Activated CD4-positive, CD25-positive, alpha-beta regulatory T cell treated with anti-CD3 and anti-CD28 coated beads, Interleukin-2, amount 50 U/mL, for 16 hours (primary cell): ENCODE measurements around the gene PYGM.

Source experiments
- DNase-seq: peaks from one replicate; pipeline ENCODE4 v3.0.0-alpha.2; 2020; ENCODE audit warnings: low read depth, low spot score

The PYGM gene

DNA sequence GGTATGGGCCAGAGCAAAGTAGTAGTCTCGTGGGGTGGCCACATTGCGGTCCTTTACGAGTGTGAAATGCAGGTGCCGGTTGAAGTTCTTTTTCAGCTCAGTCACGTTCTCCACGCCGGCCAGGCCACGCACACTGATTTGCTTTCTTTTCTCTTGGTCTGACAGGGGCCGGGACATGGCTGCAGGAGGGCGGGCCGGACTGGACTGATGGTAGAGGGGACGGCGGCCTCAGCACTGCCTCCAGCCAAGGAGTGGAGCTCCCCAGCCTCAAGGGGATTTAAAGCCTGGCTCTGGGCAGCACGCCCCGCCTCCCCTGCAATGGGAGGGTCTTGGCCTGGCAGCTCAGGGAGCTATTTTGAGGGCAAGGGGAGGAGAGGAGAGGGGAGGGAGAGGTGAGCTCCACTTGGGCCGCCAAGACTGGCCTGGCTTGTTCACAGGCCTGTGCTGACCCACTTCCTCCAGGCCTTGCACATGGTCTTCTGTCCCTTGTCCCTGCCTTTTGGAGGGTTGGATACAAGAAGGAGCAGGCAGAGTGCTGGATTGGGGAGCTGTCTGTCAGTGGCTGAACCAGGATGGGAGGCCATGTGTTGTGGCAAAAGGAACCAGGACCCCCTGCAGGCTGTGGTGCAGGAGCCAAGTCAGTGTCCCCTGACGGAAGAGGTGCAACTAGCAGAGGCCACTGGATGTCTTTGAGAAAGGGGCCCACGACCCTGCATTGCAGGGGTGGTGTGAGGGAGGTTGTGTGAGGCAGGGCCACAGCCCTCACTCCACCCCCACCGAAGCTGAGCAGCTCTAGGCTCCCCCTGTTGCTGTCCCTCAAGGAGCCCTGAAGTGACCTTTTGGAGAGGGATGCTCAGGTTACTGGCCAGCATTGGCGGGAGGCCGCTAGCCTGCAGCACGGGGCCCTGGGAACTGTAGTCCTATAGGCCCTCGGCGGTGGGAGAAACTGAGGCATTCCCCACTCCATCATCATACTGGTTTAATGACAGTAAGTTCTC, at the start of gene PYGM:
Gene PYGM, minus strand, starts transcription at position 253 of the 998 bp plus-strand sequence. Its CDS starts 76 bp downstream, at position 177.
- DNase-seq = no peak

DNA sequence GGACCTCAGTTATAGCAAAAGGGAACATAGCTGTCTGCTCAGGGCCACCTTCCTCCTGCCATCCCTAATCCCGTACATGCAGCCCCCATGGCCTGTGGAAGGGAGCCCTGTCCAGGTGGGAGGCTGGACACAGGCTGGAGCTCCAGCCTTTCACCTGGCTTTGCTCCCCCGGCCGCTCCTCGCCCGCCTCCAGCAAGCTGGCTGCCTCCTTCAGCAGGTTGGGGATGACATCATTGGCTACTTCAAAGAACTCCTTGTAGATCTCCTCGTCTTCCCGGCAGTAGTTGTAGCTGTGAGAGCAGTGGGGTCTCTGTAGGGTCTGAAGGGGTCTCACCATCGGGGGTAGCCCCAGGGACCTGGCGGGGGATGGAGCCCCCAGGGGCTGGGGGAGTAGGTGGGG, 45.7 kb upstream of the PYGM start:
- DNase-seq = no peak

DNA sequence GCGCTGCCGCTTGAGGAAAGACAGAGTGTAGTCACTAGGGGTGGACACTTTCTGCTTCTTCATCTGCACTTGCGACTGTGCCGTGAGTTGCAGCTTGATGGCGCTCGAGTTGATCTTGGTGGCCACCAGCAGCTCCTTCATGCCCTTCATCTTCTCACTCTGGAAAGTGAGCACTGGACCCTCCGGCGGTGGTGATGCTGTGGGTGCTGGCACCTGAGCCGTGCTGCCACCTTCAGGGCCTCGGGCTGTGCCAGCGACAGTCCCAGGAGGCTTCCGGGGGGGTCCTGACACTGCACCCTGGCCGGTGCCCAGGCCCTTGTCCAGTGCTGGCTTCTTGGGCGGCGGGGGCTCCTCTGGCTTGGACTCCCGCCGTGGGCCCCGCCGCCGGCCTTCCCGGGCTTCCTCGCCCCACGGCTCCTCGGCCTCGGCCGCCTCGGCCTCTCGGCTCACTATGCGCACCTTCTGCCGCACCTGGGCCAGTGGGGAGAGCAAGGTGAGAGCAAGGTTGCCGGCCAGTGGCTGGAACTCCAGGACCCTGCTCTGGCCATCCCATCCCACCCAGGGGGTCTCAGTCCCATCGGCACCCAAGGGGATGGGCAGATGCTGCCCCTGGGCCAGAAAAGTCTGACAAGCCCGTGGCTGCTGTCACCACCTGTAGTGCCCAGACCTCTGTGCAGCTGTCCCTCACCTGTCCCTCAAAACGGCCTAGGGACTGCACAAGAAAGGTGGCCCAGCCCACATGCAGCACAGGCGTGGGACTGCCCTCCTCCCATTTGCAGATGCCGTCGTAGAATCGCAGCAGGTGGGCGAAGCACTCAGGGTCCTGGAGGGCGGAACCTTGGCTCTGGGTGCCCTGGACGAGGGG, 44.8 kb upstream of the PYGM start:
- no peak for DNase-seq

DNA sequence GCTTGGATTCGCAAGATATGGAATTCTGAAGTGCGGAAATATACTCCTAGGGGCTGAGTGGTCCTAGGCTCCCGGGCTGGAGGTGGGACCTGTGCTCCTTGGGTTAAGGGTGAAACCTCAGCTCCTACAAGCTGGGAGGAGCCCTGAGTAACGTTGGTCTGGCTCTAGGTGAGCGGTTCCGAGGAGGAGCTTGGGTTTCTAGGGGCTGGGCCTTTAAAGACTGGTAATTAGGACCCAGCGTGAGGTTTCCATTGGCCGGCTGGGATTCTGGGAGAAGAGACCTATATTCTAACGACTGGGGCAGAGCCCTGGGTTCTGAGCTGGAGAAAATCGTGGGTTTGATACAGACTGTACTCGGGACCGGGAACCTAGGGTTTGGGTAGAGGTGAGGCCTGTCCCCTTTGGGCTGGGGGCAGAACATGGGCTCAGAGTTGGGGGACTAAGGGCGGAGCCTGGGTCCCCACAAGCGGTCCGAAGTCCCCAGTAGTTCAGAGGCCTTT, 44.1 kb upstream of the PYGM start:
- no peak for DNase-seq

DNA sequence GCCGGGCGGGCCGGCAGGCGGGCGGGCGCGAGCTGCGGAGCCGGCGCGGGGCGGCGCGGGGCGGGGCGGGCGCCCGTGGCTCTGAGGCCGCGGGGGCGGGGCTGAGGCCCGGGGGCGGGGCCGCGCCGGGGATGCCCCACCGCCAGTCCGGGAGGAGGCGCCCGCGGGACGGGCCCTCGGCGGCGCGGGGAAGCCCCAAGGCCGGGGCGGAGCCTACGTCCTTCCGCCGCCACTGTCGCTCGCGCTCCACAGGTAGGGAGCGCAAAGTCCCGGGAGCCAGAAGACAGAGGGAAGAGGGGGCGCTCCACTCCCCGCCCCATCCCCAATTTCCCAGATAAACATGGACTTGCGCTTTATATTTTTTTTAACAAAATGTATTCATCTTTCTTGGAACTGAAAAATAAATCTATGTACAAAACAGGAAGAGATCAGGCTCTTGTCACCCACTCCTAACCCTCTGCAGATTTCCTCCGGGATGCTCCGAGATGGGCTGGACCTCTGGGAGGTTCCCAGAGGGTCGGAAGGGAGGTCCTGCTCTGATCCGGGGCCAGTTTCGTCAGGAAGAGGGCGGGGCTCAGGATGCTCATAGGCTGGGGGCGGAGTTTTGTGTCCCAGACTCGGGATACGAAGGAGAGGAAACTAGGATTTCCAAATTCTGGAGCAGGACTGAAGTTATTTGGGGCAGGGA, 43.5 kb upstream of the PYGM start, which contains the start of gene MAP4K2:
Gene MAP4K2, minus strand, starts transcription at position 57 of the 688 bp plus-strand sequence. CDS start 65 bp downstream, outside the sequence.
- DNase-seq = peak; percentile 67

DNA sequence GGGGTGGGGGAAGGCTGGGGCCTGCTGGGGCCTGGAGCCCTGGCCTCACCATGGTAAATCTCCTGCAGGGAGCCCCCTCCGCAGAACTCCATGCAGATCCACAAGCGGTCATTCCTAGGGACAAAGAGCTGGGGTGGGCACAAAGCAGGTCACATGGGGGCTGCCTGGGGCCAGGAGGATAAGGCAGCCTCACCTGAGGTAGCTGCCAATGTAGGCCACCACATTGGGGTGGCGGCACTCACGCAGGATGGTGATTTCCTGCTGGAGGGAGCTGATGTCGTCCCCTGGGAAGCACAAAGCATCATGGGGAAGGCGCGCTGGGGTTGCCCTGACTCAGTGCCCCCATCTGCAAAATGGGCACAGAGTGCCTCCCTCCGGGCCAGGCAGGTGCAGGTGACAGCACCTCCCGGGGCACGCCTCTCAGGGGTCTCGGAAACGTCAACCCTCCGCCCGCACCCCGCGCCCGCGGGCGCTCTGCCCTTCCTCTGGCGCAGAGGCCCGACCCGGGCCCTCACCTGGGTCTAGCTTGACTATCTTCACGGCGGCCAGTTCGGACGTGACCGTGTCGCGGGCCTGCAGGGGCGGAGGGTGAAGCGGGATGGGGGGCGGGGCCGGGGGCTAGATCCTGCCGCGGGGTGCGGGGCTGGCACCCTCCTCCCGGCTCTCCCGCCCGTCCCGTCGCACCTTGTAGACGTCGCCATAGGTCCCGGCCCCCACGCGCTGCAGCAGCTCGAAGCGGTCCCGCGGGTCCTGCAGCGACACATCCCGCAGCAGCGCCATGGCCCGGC, 42.8 kb upstream of the PYGM start:
- no peak for DNase-seq

DNA sequence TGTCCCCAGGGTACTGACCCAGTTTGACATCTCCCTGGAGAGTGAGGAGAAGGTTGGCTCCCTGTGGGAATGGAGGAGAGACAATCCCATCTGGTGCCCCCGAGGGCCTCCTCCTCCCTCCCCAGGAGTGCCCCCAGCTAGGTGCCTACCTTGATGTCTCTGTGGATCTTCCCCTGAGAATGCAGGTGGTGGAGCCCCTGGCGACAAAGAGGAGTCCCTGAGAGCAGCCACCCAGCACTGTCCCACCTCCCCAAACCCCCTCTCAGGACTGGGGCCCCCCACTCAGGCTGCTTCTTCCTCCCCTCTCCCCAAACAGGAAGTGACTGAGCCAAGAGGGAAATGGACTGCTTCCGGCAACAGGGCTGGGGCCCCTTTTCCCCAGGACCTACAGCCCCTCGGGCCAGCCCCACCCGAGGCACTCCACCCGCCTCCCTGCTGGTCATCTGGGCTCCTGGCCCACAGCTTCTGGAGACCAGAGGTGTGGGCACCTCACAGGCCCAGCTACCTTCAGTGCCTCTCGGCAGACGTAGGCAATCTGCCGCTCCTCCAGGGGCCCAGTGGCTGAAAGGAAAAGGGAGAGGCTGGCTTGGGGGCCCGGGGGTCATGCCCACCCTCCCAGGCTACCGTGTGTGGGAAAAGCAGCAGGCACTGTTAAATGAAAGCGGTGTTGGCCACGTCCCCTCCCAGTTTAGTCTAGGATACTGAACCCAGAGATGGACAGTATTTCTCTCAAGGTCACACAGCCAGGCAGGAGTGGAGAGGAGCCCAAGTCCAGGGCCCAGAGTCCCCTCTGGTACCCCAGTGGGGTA, 42.0 kb upstream of the PYGM start:
- no peak for DNase-seq

DNA sequence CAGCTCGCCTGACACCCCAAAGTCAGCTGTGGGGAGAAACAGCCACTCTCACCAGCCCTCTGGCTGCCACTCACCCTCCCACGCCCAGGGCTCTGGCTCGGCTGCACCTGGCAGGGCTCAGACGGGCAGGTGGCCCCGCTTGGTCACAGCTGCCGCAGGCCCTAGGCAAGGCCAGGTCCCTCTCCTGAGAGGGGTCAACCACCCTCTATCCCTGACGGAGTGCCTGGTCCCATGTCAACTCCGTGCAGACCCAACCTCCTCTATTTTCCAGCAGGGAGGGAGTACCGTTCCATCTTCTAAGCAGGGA, 41.3 kb upstream of the PYGM start:
- no peak for DNase-seq

DNA sequence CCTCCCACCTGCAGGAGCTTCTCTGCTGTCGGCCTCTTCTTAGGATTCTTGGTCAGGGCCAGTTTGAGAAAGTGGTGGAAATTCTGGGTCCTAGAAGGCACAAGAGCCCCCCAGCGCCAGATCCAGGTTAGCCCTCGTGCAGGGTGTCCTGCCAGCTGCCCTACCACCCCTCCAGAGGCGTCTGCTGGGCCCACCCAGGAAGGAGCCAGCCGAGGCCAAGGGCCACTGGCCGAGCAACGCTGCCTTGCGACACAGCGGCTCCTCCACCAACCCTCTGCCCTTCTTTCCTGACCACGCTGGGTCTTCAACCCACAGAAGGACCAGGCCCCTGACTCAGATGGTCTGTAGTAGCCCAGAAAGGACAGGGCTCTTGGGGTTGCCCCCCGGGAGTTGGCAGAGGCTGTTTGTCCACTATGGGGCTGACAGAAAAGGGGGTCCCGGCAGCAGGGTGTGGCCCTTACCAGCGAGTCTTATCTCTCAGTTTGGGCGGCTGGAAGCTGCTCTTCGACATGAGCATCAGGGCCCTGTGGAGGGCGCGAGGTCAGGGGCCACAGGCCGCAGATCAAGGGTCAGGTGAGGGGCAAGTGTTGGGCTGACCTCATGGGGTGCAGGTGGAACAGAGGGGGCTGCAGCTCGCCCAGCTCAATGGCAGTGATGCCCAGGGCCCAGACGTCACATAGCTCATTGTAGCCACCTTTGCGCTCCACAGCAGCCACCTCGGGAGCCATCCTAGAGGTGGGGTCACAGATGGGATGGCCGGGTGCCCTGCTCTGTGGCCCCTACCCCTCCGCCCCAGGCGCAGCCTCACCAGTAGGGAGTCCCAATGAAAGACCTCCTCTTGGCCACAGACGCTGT, 40.8 kb upstream of the PYGM start:
- DNase-seq = no peak

DNA sequence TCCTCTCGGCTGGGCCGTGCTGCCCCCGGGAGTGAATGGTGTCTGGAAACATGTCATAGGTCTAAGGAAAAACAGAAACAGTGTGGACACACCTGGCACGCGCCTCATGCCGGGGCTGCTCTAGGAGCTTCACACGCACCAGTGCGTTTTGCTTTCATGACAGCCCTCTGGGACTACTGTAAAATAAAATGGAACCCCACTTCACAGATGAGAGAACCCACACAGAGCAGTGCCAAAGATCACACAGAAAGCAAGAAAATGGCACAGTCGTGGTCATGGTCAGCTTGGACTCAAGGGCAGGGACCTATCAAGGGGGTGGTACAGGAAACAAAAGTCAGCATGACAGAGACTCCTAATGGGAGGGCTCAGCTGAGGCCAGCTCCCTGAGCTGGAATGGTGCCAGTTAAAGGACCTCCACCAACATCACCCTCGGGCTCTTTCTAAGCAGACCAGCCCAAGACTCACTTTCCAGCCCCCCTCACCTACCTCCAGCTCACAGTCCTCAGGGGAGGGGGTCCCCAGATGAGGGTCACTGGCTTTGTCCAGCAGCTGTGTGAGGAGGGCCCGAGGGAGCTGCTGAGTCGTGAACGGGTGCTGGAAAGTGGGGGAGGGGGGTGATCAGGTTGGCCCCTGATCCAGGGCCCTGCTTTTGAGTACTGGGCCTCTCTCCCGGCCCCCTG, 40.0 kb upstream of the PYGM start:
- DNase-seq = no peak

DNA sequence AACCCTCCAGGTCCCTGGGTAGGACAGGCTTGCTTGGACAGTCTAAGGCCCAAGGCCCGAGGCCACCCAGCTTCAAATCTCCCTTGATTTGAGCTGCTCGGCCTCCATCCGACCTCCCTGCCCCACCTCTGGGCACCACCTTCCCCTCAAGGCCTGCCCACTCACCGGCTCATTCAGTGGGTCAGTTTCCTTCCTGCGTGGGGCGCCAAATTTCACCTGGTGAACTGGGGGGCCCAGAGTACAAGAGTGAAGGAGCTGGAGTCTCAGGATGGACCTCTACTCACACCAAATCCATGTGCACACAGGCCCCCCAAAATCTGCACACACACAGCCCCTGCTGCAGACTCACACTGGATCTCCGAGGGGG, 39.5 kb upstream of the PYGM start:
- DNase-seq = no peak

DNA sequence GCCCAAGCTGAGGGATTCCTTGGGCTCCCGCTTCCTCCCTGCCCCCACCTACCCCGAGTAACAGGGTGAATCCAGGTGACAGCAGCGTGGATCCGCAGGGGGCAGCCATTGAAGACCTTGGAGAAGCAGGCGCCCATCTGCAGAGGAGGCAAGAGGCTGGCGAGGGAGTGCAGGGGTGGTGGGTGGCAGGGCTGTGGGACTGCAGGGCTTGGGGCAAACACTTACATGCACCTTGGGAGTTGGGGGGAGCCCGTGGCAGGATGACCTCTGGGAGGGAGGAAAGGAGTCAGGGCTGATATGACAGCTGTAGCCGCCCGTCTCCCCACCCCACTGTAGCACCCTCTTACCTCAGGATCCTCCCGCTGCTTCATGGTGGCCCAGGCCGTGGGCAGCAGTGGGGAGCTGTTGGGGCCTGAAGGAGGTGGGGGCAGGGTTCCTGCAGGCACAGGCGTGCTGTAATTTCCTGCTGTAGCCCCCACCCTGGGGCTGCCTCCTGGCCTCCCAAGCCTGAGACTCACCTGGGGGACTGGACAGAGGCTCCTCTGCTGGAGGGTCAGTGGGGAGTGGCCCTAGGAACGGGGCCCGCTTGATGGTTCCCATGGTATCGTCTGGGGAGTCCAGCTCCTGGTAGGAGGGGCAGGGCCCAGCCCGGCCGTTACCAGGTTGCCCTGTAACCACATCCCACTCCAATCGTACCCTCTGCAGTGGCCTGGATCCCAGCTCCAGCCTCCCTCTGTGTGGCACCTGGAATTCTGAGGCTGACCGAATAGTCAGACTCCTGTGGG, 37.2 kb upstream of the PYGM start:
- no peak for DNase-seq

DNA sequence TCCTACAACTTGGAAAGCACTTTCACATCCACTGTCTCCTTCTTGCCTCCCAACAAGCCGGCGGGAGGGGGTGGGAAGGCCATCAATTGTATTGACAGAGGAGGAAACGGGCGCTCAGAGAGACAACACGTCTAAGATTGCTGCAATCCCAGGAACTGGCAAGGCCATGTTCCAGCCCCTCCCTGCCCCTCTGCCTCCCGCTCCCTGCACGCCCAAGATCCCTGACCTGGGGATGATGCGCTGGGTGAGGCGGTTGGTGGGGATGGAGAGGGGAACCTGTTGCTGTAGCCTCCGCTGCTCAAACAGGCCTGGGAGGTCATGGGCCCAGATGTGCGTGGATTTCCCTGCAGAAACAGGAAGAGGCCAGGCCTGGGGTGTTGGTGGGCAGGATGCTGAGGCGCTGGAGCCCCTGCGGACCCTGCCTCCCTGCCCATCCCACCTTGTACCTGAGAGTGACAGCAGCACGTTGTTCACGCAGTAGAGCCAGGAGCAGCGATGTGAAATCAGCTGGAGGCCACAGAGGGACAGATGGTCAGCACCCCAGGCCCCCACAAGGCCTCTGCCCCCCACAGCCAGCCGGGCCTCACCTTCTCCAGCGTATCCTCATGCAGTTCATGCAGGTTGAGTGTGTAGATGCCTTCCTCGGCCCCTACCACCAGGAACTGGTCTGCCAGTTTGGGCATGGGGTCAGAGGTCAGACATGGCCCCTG, 36.4 kb upstream of the PYGM start:
- DNase-seq = no peak

DNA sequence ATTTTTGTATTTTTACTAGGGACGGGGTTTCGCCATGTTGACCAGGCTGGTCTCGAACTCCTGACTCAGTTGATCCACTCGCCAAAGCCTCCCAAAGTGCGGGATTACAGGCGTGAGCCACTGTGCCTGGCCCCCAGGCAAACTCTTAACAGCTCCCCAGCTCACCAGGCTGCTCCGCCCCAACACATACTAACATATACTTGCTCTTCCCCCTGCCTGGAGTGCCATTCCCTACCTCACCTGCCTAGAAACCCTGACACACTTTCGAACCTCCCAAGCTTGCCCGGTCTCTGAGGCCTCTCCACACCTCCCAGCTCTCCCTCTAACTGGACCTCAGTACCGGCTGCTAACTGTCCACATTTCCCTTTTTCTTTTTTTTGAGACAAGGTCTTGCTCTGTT, 34.8 kb upstream of the PYGM start:
- DNase-seq = no peak

DNA sequence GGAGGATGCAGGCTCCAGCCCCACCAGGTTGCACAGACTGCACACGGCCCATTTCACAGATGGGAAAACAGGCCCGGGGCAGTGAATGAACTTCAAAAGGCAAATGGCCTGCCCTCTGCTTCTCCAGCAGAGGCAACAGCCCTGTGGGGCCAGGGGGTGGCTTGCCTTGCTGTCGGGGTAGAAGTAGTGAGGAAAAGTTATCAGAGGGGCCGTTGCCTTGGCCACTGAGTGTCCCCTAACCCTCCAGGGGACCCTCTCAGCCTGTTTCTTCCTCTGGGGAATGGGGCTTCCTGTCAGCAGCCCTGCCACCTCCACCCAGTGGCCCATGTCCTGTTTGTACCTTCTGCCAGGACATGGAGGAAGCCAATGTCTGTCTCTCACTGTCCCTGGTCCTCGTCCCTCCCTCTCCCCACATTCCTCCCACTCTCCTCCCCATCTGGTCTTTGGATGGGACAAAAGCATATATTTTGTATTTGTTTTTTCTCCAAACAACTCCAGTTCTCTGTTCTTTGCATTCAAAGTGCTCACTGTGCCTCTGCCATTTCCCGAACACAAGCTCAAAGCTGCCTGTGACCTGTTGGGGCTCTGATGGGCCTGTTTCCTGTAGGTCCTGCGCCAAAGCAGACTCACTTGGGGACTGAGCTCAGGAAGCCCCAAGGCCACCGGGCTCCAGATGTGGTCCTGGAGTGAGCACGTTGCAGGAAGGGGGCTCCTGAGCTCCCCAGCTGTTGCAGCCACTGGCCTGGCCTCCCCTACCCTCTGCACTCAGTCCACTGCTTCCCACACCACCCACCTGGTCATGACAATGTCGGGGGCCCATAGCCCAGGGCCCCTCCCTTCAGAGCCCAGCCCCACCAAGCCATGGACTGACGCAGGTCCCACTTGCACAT, 33.7 kb upstream of the PYGM start:
- no peak for DNase-seq

DNA sequence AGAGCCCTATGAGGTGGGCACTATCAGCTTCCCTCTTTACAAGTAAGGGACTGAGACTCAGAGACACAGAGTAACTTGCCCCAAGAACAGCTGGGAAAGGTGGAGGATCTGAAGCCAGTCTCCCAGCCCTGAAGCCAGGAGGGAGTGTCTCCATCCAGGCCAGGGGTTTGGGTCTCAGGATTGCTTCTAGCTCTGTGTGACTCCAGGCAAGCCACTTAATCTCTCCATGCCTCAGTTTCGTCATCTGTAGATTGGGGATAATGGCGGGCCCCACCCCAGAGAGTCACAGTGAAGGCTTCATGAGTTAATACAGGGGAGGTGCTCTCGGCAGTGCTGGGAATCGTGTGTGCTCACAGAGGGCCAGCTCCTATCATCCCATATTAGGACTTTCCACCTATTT, 32.7 kb upstream of the PYGM start:
- DNase-seq = no peak
